GM21526 (cell line): ENCODE results near the gene NSRP1.
"Not testable (repeated sequence)": the region's sequence is repeated elsewhere in the genome, so short reads cannot be mapped to it uniquely, and the experiment has no call there.

Experiments
- ATAC-seq: cut with Tn5 transposase; IDR thresholded peaks from one replicate; pipeline ENCODE4 v1.9.1; 2021; ENCODE audit warnings: moderate library complexity; ENCODE audit not compliant: unreplicated experiment, low FRiP score

NSRP1 gene

GRCh38 chr17:30174556-30174955 is 57.9 kb downstream of the NSRP1 start:
- ATAC-seq = no peak

GRCh38 chr17:30176855-30177254 is 60.2 kb downstream of the NSRP1 start:
- no peak for ATAC-seq

GRCh38 chr17:30186761-30187160 is 70.1 kb downstream of the NSRP1 start:
- ATAC-seq = no peak

GRCh38 chr17:30187573-30187972 is 71.0 kb downstream of the NSRP1 start:
- ATAC-seq = no peak

GRCh38 chr17:30188211-30188939 is 71.8 kb downstream of the NSRP1 start:
- ATAC-seq = no peak

GRCh38 chr17:30191072-30191471 is 74.5 kb downstream of the NSRP1 start:
- ATAC-seq = no peak

- ATAC-seq = no peak
Observed at GRCh38 chr17:30196504-30196903, 79.9 kb downstream of the NSRP1 start.

- ATAC-seq = no peak
Observed at GRCh38 chr17:30197416-30197815, 80.8 kb downstream of the NSRP1 start.

GRCh38 chr17:30199600-30199999 is 83.0 kb downstream of the NSRP1 start:
- ATAC-seq = no peak

- ATAC-seq = no peak
Observed at GRCh38 chr17:30200106-30200505, 83.5 kb downstream of the NSRP1 start.

GRCh38 chr17:30200656-30201055 is 84.0 kb downstream of the NSRP1 start:
- ATAC-seq = not testable (repeated sequence)

- ATAC-seq = no peak
Observed at GRCh38 chr17:30203471-30203981, 86.9 kb downstream of the NSRP1 start.

- no peak for ATAC-seq
Observed at GRCh38 chr17:30207655-30208054, 91.0 kb downstream of the NSRP1 start.

- no peak for ATAC-seq
Observed at GRCh38 chr17:30208214-30208613, 91.6 kb downstream of the NSRP1 start.

GRCh38 chr17:30209930-30210329 is 93.3 kb downstream of the NSRP1 start:
- ATAC-seq = no peak

GRCh38 chr17:30210366-30210765 is 93.8 kb downstream of the NSRP1 start:
- ATAC-seq = no peak

- no peak for ATAC-seq
Observed at GRCh38 chr17:30210901-30211300, 94.3 kb downstream of the NSRP1 start.

- ATAC-seq = no peak
Observed at GRCh38 chr17:30211371-30211770, 94.8 kb downstream of the NSRP1 start.

- ATAC-seq = no peak
Observed at GRCh38 chr17:30212750-30213149, 96.1 kb downstream of the NSRP1 start.

- ATAC-seq = no peak
Observed at GRCh38 chr17:30217054-30217453, 100.4 kb downstream of the NSRP1 start.

GRCh38 chr17:30217746-30218245 is 101.2 kb downstream of the NSRP1 start:
- no peak for ATAC-seq

GRCh38 chr17:30218799-30219198 is 102.2 kb downstream of the NSRP1 start:
- no peak for ATAC-seq
